ENCODE results near the gene CHCHD1.
"Not testable (repeated sequence)": the region's sequence is repeated elsewhere in the genome, so short reads cannot be mapped to it uniquely, and the experiment has no call there.

Gene CHCHD1

DNA sequence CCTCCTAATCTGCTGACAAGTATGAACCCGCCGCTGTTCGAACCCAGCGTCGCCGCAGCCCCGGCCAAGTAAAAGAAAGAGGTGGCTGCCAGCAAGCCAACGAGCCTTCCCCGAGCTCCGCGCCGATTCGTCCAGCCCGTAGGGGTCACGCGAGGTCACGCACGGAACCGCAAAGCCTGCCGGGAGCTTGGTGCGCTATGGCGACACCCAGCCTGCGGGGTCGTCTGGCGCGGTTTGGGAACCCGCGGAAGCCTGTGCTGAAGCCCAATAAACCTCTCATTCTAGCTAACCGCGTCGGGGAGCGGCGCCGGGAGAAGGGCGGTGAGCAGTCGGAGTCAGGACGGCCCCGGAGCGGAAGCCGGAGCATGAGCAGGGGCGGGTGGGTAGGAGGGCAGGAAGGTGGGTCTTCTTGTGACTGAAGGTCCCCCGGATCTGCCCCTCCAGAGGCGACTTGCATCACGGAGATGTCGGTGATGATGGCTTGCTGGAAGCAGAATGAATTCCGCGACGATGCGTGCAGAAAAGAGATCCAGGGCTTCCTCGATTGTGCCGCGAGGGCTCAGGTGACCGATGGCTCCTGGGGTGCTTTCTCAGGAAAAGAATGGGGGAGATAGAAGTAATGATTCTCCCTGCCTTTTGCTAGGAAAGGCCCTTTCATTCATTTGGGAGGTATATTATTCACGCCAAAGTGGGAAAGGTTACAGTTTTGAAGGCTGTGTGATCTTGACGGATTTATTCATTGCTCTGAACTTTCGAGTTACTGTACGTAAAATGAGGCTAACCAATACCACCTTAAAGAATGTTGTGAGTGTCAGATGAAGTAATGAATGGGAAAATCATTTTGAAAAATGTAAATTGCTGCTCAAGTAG is at the start of gene CHCHD1:
Gene CHCHD1 (plus strand): TSS at position 170 of the 870 bp plus-strand sequence. CDS start 28 bp downstream, at position 198.
- Mint-ChIP-seq H3K27me3 (no peaks in the 10 kb centered on the region), H3K4me3 (peak within 1 kb of the TSS; percentile 99), H3K4me1 (ENCODE audit: low read depth) (peaks cover 58% of the 10 kb centered on the region), H3K36me3 (ENCODE audit: low read depth) (peaks cover 73% of the 10 kb centered on the region), H3K9me3 (no peaks in the 10 kb centered on the region), H3K27ac (peak within 1 kb of the TSS; percentile 100)
- DNase-seq = peak; percentile 96

DNA sequence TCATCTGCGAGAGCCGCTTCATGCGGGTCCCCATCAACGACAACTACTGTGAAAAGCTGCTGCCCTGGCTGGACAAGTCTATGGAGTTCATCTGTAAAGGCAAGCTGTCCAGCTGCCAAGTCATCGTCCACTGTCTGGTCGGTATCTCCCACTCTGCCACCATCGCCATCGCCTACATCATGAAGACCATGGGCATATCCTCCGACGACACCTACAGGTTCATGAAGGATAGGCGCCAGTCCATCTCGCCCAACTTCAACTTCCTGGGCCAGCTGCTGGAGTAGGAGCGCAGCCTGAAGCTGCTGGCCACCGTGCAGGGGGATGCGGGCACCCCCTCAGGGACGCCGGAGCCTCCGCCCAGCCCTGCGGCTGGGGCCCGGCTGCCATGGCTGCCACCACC is 49.4 kb upstream of the CHCHD1 start:
- Mint-ChIP-seq H3K9me3 (no peaks in the 10 kb centered on the region), H3K27me3 (no peaks in the 10 kb centered on the region), H3K36me3 (ENCODE audit: low read depth) (peaks cover 40% of the 10 kb centered on the region), H3K4me3 (peak overlapping the region; percentile 50), H3K4me1 (ENCODE audit: low read depth) (peaks cover 19% of the 10 kb centered on the region), H3K27ac (no peak overlapping the region)
- DNase-seq = no peak

DNA sequence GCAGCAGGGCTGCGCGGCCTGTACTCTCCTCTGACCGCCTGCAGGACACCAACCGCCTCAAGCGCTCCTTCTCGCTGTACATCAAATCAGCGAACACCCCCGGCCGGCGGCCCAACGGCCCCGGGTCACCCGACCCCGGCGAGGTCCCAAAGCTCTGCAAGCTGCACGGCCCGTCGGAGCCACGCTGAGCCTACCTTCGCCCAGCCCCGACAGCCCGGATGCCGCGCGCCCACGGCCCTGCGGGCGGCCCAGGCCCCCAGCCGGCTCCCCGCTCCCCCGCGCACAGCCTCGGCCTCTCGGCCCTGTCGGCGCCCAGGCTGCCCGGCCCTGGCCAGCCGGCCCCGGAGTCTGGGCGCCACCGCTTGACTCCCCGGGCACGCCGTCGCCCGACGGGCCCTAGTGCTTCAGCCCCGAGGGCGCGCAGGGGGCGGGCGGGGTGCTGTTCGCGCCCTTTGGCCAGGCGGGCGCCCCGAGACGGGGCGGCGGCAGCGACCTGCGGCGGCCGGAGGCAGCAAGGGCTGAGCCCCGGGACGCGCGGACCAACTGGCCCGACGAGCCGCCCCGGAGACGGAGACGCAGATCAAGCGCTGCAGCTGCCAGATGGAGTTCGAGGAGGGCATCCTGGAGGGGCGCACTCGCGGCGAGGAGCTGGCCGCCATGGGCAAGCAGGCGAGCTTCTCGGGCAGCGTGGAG is 48.8 kb upstream of the CHCHD1 start:
- H3K4me1 Mint-ChIP-seq (ENCODE audit: low read depth) = peaks cover 16% of the 10 kb centered on the region
- H3K36me3 Mint-ChIP-seq (ENCODE audit: low read depth) = peaks cover 39% of the 10 kb centered on the region
- no peaks in the 10 kb centered on the region for H3K9me3 Mint-ChIP-seq

DNA sequence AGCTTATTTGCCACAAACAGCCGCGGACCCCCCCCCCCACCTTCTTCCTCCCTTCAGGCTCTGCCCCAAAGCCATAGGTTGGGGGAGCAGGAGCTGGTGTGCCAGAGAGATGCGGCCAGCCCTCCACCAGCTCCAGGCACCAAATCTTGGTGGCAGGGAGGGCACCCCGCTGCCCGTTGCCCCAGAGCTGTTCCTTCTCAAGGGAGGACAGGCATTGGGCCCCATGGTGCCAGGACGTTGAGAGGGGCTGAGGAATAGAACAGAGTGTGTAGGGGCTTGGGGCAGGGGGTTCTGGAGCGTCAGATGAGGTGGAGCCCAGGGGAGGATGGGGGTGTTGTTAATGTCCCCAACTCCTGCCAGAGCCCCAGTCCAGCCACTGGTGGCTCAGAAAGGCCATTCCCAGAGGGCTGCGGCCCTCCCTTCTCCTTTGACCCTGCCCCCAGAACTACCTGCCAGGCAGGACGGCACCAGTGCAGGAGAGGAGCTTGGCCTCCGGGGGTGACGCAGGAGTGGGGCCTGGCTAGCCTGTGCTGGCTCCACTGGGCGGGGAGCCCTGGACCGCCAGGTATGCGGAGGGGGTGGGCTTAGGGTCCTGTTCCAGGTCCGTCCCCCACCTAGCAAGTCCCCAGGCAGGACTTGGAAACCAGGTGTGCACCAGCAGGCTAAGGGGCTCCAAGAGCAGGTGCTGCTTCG is 47.7 kb upstream of the CHCHD1 start:
- no peak for DNase-seq
- Mint-ChIP-seq H3K9me3 (no peaks in the 10 kb centered on the region), H3K4me3 (no peak overlapping the region), H3K27me3 (no peaks in the 10 kb centered on the region), H3K4me1 (ENCODE audit: low read depth) (peaks cover 15% of the 10 kb centered on the region), H3K27ac (no peak overlapping the region), H3K36me3 (ENCODE audit: low read depth) (peaks cover 38% of the 10 kb centered on the region)

More for the DNA sequence above, 48.8 kb upstream of the CHCHD1 start:
- Mint-ChIP-seq H3K4me3 (no peak overlapping the region), H3K27me3 (no peaks in the 10 kb centered on the region), H3K27ac (no peak overlapping the region)
- DNase-seq = no peak

DNA sequence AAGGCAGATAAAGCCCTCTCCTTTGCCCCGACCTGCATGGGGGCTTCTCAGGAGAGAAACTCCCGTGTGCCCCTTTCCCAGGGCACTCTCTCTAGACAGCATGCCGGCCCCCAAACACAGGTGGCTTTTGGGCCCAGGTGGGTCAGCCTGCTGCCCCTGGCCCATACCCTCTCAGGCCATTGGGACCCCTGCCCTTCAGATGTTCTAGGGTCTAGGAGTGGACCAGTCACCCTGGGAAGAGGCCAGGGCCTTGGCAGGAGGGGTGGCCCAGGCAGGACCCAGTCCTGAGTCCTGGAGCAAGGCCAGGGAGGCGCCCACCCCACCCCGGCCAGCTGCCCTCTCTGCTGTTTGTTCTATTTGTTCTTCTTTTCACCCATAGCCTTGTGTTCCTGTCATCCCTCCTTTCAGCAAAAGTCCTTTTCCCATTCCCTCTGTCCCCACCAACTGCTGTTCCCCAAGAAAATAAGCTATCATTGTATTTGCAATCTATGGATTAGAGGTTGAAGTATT is 47.0 kb upstream of the CHCHD1 start:
- Mint-ChIP-seq H3K27ac (no peak overlapping the region), H3K4me3 (no peak overlapping the region)

DNA sequence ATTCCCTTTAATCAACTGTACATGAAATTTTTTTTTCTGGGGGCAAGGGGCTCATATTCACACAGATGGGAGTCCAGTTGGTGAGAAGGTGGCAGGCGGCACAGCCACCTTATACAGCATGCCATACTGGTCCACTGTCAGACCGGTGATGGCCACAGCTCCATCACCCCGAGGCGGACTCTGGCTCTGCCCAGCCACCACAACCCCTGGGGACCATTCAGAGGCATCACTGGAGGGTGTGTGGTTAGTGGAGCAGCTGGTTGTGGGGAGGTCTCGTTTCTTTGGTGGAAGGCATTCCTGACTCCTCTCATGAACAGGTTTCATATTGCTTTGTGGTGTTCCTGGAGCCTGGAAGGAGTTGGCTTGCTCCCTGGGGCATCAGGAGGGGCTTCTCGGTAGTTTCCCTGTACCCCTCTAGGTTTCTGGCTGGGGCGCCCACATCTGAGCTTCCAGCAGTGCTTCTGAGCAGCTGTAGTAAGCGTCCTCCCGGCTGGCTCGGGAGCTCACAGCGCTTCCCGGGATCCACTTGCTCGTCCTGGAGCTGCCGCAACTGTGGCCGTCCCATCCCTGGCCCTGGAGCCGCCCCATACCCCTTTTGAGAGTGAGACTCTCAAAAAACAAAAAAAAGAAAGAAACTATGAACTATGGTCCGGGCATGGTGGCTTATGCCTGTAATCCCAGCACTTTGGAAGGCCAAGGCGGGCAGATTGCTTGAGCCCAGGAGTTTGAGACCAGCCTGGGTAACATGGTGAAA is 41.2 kb upstream of the CHCHD1 start:
- not testable (repeated sequence) for H3K4me3 Mint-ChIP-seq, H3K27me3 Mint-ChIP-seq, H3K9me3 Mint-ChIP-seq, DNase-seq
- peaks cover 30% of the 10 kb centered on the region for H3K4me1 Mint-ChIP-seq (ENCODE audit: low read depth)
- H3K27ac Mint-ChIP-seq = peak overlapping the region; percentile 100
- H3K36me3 Mint-ChIP-seq (ENCODE audit: low read depth) = peaks cover 67% of the 10 kb centered on the region

More for the DNA sequence above, 47.0 kb upstream of the CHCHD1 start:
- no peak for DNase-seq
- Mint-ChIP-seq H3K36me3 (ENCODE audit: low read depth) (peaks cover 39% of the 10 kb centered on the region), H3K27me3 (no peaks in the 10 kb centered on the region), H3K4me1 (ENCODE audit: low read depth) (peaks cover 10% of the 10 kb centered on the region), H3K9me3 (no peaks in the 10 kb centered on the region)

DNA sequence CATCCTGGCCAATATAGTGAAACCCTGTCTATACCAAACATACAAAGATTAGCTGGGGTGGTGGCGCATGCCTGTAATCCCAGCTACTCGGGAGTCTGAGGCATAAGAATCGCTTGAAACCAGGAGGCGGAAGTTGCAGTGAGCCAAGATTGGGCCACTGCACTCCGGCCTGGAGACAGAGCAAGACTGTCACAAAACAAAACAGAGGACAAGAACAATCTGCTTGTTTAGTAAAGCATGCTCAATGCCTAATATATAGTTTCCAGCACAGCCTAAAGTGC is 39.5 kb upstream of the CHCHD1 start:
- H3K27ac Mint-ChIP-seq = peak overlapping the region; percentile 100
- no peak for DNase-seq
- H3K36me3 Mint-ChIP-seq (ENCODE audit: low read depth) = peaks cover 73% of the 10 kb centered on the region
- H3K4me1 Mint-ChIP-seq (ENCODE audit: low read depth) = peaks cover 40% of the 10 kb centered on the region
- no peaks in the 10 kb centered on the region for H3K27me3 Mint-ChIP-seq
- H3K4me3 Mint-ChIP-seq = peak overlapping the region; percentile 96
- H3K9me3 Mint-ChIP-seq = no peaks in the 10 kb centered on the region

DNA sequence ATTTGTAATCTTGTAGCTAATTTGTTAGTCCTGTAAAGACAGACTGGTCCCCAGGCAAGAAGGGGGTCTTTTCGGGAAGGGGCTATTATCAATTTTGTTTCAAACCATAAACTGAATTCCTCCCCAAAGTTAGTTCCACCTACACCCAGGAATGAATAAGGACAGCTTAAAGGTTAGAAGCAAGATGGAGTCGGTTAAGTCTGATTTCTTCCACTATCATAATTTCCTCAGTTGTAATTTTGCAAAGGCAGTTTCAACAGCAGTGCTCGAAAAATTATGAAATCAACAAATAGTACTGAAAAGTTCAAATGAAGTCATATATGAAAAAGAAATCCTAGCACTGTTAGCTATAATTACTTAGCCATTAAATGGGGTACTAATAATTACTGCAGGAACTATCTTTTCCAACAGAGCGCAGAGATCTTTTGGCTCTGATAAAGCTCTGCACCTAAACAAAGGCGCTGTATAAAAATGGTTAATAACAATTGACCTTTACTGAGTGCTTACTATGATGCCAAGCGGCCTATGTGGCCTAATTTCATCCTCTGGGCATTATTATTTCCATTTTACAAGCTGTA is 38.4 kb upstream of the CHCHD1 start:
- peak overlapping the region; percentile 96 for H3K4me3 Mint-ChIP-seq
- H3K36me3 Mint-ChIP-seq (ENCODE audit: low read depth) = peaks cover 77% of the 10 kb centered on the region
- peaks cover 40% of the 10 kb centered on the region for H3K4me1 Mint-ChIP-seq (ENCODE audit: low read depth)
- peak overlapping the region; percentile 100 for H3K27ac Mint-ChIP-seq
- DNase-seq = no peak
- H3K9me3 Mint-ChIP-seq = no peaks in the 10 kb centered on the region
- no peaks in the 10 kb centered on the region for H3K27me3 Mint-ChIP-seq

DNA sequence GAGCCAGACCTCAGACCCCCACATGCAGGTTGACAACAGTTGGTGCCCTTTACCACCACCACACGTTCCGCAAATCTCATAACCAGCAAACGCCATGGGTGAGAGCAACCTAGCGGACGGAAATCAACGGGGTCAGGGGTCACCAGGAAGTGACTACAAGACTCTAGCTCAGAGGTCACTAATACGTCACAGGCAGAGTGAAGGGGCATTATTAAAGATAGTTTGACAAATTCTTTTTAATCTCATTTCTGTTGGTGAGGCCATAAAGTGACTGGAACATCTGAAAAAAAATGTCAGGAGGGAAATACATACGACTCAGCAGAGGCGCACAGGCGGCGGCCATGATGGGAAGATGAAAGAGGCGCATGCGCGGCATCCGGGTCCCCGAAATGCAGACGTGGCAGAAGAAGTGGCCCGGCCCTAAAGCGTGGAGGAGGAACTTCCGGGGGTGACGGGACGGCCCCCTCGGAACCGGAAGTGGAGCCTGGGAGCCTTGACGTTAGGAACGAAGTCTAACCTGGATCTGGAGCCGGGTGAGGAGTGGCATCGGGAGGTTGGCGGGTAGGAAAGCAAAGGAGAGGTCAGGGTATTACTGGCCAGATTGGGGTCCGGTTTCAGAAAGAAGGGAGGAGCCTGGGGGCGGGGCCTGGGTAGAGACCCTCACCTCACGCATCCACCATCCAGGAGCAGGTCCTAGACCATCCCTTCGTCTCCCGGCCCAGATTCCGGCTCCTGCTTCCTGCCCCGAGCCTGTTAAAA is 37.8 kb upstream of the CHCHD1 start, which contains the start of gene SEC24C:
Gene SEC24C (plus strand): TSS at position 468 of the 759 bp plus-strand sequence. CDS start 2,461 bp downstream, outside the sequence.
- Mint-ChIP-seq H3K27ac (peak within 1 kb of the TSS; percentile 100), H3K4me1 (ENCODE audit: low read depth) (peaks cover 43% of the 10 kb centered on the region), H3K27me3 (no peaks in the 10 kb centered on the region), H3K9me3 (no peaks in the 10 kb centered on the region), H3K4me3 (peak within 1 kb of the TSS; percentile 96), H3K36me3 (ENCODE audit: low read depth) (peaks cover 80% of the 10 kb centered on the region)
- peak; percentile 94 for DNase-seq

DNA sequence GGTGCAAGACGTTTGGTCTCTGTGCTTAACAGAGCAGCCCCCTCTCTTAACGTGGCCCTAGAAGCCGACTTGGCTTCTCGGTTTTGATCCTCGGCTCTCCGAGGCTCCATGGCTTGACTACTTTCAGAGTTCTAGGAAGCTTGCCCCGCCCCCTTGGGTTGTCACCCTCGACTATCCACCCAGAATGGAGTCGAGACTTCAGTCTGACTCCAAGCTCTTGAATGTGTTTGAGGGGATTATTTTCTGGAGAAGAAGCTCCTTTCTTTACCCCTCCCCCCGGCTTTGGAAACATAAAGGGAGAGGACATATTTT is 37.2 kb upstream of the CHCHD1 start:
- Mint-ChIP-seq H3K36me3 (ENCODE audit: low read depth) (peaks cover 83% of the 10 kb centered on the region), H3K4me1 (ENCODE audit: low read depth) (peaks cover 46% of the 10 kb centered on the region), H3K27me3 (no peaks in the 10 kb centered on the region), H3K27ac (peak overlapping the region; percentile 100), H3K4me3 (peak overlapping the region; percentile 96), H3K9me3 (no peaks in the 10 kb centered on the region)
- DNase-seq = no peak

DNA sequence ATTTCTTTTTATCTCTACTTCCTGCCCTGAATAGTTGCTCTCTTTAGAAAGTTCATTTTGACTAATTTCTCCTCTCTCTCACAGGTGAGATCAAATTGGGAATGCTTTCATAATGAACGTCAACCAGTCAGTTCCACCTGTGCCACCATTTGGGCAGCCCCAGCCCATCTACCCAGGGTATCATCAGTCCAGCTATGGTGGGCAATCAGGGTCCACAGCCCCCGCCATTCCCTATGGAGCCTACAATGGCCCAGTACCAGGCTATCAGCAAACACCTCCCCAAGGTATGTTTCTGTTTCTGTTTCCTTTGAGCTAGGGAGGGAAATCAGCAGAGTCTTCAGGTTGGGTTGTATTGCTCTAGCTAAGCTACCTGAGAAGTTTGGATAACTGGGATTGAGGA is 35.1 kb upstream of the CHCHD1 start:
- H3K4me3 Mint-ChIP-seq = peak overlapping the region; percentile 96
- no peak for DNase-seq
- H3K4me1 Mint-ChIP-seq (ENCODE audit: low read depth) = peaks cover 57% of the 10 kb centered on the region
- H3K27me3 Mint-ChIP-seq = no peaks in the 10 kb centered on the region
- H3K36me3 Mint-ChIP-seq (ENCODE audit: low read depth) = peaks cover 87% of the 10 kb centered on the region
- H3K9me3 Mint-ChIP-seq = no peaks in the 10 kb centered on the region
- H3K27ac Mint-ChIP-seq = peak overlapping the region; percentile 84

DNA sequence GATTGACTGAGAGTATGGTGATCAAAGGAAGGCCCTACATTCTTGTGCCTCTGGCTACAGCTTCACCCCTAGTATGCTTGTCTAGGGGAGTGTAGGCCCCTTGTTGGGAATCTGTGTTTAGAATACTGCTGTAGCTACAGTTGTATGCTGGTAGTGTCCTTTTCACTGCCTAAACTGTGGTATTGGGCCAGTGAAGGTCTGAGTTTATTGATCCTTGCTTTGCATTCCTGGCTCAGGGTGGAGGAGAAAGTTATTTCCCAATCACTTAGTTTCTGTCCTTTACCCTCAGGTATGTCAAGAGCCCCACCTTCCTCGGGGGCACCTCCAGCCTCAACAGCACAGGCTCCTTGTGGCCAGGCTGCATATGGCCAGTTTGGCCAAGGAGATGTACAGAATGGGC is 31.0 kb upstream of the CHCHD1 start:
- peaks cover 43% of the 10 kb centered on the region for H3K4me1 Mint-ChIP-seq (ENCODE audit: low read depth)
- no peak overlapping the region for H3K4me3 Mint-ChIP-seq
- peak overlapping the region; percentile 22 for H3K27ac Mint-ChIP-seq
- H3K27me3 Mint-ChIP-seq = no peaks in the 10 kb centered on the region
- no peak for DNase-seq
- peaks cover 88% of the 10 kb centered on the region for H3K36me3 Mint-ChIP-seq (ENCODE audit: low read depth)
- no peaks in the 10 kb centered on the region for H3K9me3 Mint-ChIP-seq

DNA sequence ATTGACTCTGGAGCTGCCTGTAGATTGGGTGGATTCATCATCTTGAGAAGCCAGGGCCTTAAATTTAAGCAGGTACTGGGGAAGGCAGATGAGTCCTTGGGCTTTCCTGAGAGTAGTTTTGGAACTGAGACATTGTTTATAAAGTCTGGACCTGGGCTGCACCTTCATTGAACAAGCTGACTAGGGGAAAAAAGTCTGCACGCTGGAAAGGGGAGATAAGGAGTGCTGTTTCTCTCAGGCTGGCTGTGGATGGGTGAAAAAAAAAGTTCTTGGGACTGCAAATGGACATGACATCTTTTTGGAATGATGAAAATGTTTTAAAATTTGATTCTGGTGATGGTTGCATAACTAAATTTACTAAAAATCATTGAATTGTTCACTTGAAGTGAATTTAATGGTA is 25.7 kb upstream of the CHCHD1 start:
- Mint-ChIP-seq H3K27me3 (no peaks in the 10 kb centered on the region), H3K36me3 (ENCODE audit: low read depth) (peaks cover 85% of the 10 kb centered on the region), H3K27ac (peak overlapping the region; percentile 50)

More for the DNA sequence above, 25.7 kb upstream of the CHCHD1 start:
- Mint-ChIP-seq H3K9me3 (no peaks in the 10 kb centered on the region), H3K4me1 (ENCODE audit: low read depth) (peaks cover 52% of the 10 kb centered on the region), H3K4me3 (no peak overlapping the region)
- no peak for DNase-seq
